ENCODE results near the gene SYT1.

The SYT1 gene

GRCh38 chr12:78878459-78878858, 13.9 kb downstream of the SYT1 start:
- TF ChIP-seq CTCF (IDR thresholded peaks at IDR 0.05; ENCODE audit: insufficient read depth, low read length) (no peak), GABPA (IDR thresholded peaks at IDR 0.05; ENCODE audit: low read depth) (no peak), SPI1 (IDR thresholded peaks at IDR 0.05; ENCODE audit: borderline replicate concordance, low read depth) (no peak), POLR2AphosphoS5 (IDR thresholded peaks at IDR 0.05; ENCODE audit: low read depth) (no peak), REST (IDR thresholded peaks at IDR 0.05; ENCODE audit: insufficient replicate concordance, low read depth) (no peak)
- no peak for DNase-seq (ENCODE audit: low read depth in 1 of 2, low spot score in 1 of 2)

GRCh38 chr12:78878866-78879265, 14.3 kb downstream of the SYT1 start:
- TF ChIP-seq SPI1 (IDR thresholded peaks at IDR 0.05; ENCODE audit: borderline replicate concordance, low read depth): no peak
- no peak for TF ChIP-seq GABPA (IDR thresholded peaks at IDR 0.05; ENCODE audit: low read depth)
- TF ChIP-seq CTCF (IDR thresholded peaks at IDR 0.05; ENCODE audit: insufficient read depth, low read length): no peak
- TF ChIP-seq POLR2AphosphoS5 (IDR thresholded peaks at IDR 0.05; ENCODE audit: low read depth): no peak
- no peak for TF ChIP-seq REST (IDR thresholded peaks at IDR 0.05; ENCODE audit: insufficient replicate concordance, low read depth)
- H3K4me3 ChIP-seq (replicated peaks; ENCODE audit: insufficient read depth, low read length): no peak overlapping the region
- no peak for DNase-seq (ENCODE audit: low read depth in 1 of 2, low spot score in 1 of 2)
- H3K27me3 ChIP-seq (ENCODE audit: insufficient read depth, poor library complexity, severe bottlenecking): no peaks in the 10 kb centered on the region
- no peak overlapping the region for H3K27ac ChIP-seq (replicated peaks)

More at GRCh38 chr12:78878459-78878858, 13.9 kb downstream of the SYT1 start:
- Histone ChIP-seq H3K27me3 (ENCODE audit: insufficient read depth, poor library complexity, severe bottlenecking) (no peaks in the 10 kb centered on the region), H3K4me3 (replicated peaks; ENCODE audit: insufficient read depth, low read length) (no peak overlapping the region), H3K27ac (replicated peaks) (no peak overlapping the region)

GRCh38 chr12:78880078-78880477, 15.5 kb downstream of the SYT1 start:
- Histone ChIP-seq H3K27me3 (ENCODE audit: insufficient read depth, poor library complexity, severe bottlenecking) (no peaks in the 10 kb centered on the region), H3K4me3 (replicated peaks; ENCODE audit: insufficient read depth, low read length) (no peak overlapping the region), H3K27ac (replicated peaks) (no peak overlapping the region)
- TF ChIP-seq REST (IDR thresholded peaks at IDR 0.05; ENCODE audit: insufficient replicate concordance, low read depth) (no peak), SPI1 (IDR thresholded peaks at IDR 0.05; ENCODE audit: borderline replicate concordance, low read depth) (no peak), CTCF (IDR thresholded peaks at IDR 0.05; ENCODE audit: insufficient read depth, low read length) (no peak), GABPA (IDR thresholded peaks at IDR 0.05; ENCODE audit: low read depth) (no peak), POLR2AphosphoS5 (IDR thresholded peaks at IDR 0.05; ENCODE audit: low read depth) (no peak)
- no peak for DNase-seq (ENCODE audit: low read depth in 1 of 2, low spot score in 1 of 2)
